HUDEP-2 (cell line): Measurements from ENCODE around the gene DAAM1.

Experiments
- DNase-seq, 76 experiments: peaks; one replicate each; lab custom pipeline; 2025; ENCODE audit not compliant: unreplicated experiment in 76 of 76; lab: John Stamatoyannopoulos, UW

DAAM1 gene

GRCh38 chr14:59407246-59408010, 219.0 kb downstream of the DAAM1 start:
- DNase-seq = no peak

DNA sequence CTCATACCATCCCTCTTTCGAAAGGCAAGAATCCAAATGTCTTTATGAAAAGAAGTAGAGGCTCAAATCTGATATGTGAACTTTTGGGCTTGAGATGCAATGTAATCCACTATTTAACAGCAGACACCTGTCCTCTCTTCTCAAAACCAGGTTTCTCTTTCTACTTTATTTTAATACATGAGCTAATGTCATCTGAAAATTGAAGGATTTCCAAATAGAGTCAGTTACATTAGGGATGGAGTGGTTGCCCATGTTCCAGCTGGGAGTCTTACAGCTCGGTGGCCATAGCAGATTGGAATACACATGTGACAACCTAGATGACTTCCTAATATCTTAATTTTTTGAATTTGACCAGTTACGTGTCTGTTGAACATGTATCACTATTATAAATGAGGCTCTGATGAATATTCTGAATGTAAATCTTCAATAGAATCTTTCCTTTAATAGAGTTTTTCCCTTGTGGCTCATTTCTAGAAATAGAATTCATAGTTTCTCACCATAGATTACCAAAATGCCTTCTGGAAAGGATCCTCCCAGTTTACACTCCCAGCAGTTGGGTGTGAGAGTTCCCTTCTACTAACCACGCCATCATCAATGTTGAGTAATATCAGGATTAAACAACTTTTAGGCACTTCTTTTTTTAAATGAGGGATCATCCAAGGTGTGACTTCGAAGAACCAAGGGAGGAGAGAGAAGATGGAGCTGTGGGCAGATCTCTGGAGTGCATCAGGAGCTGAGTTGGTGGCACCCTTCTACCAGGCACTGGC, 227.6 kb downstream of the DAAM1 start:
- no peak for DNase-seq

GRCh38 chr14:59417311-59417710, 228.8 kb downstream of the DAAM1 start:
- DNase-seq = no peak

GRCh38 chr14:59419303-59419702, 230.8 kb downstream of the DAAM1 start:
- no peak for DNase-seq
